BLaER1 (cell line): ENCODE data around the gene SH3BP5L.

Experiments used
- H3K27ac ChIP-seq: shearing (Covaris generic); formaldehyde crosslinking; 2 replicates; pipeline ENCODE4 v1.8.1; 2022
- H3K27me3 ChIP-seq: shearing (Covaris generic); formaldehyde crosslinking; 2 replicates; pipeline ENCODE4 v1.8.1; 2022
- H3K36me3 ChIP-seq: shearing (Covaris generic); formaldehyde crosslinking; 2 replicates; pipeline ENCODE4 v1.8.1; 2022
- H3K4me1 ChIP-seq: shearing (Covaris generic); formaldehyde crosslinking; 2 replicates; pipeline ENCODE4 v1.8.1; 2022
- H3K4me2 ChIP-seq: shearing (Covaris generic); formaldehyde crosslinking; 2 replicates; pipeline ENCODE4 v1.8.1; 2022
- H3K4me3 ChIP-seq: shearing (Covaris generic); formaldehyde crosslinking; 2 replicates; pipeline ENCODE4 v1.8.1; 2022
- H3K9ac ChIP-seq: shearing (Covaris generic); formaldehyde crosslinking; 2 replicates; pipeline ENCODE4 v1.8.1; 2022
- H3K9me3 ChIP-seq: shearing (Covaris generic); formaldehyde crosslinking; 2 replicates; pipeline ENCODE4 v1.8.1; 2022
- H4K20me1 ChIP-seq: shearing (Covaris generic); formaldehyde crosslinking; 2 replicates; pipeline ENCODE4 v1.8.1; 2022
- Cebpa-rat ChIP-seq: shearing (Covaris generic); IDR thresholded peaks from 2 replicates; pipeline ENCODE4 v1.8.1; 2022

SH3BP5L gene

DNA sequence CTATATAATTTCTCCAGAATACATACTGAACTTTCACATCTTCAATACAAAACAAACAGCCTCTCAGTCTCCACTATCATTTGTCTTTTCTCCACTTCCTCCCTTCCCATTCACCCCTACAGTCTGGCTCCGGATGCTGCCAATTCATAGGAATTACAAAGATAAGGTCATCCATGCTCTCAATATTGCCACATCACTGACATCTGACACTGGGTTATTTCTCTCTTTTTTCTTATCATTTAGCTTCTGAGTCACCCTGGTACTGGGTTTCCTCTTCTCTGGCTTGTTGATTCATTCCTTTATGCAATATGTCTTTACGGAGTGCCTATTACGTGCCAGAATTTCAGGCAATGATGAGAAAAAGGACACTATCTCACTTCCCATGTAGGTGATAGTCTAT lies 3.1 kb upstream of the SH3BP5L start:
- no peak overlapping the region for H3K9ac ChIP-seq
- H3K4me1 ChIP-seq = peaks cover 26% of the 10 kb centered on the region
- H4K20me1 ChIP-seq = peaks cover 14% of the 10 kb centered on the region
- H3K27ac ChIP-seq = no peak overlapping the region
- peaks cover 10% of the 10 kb centered on the region for H3K36me3 ChIP-seq
- H3K9me3 ChIP-seq = no peaks in the 10 kb centered on the region
- no peak overlapping the region for H3K4me3 ChIP-seq
- H3K27me3 ChIP-seq = no peaks in the 10 kb centered on the region
- no peak for TF ChIP-seq Cebpa-rat
- H3K4me2 ChIP-seq = no peak overlapping the region

DNA sequence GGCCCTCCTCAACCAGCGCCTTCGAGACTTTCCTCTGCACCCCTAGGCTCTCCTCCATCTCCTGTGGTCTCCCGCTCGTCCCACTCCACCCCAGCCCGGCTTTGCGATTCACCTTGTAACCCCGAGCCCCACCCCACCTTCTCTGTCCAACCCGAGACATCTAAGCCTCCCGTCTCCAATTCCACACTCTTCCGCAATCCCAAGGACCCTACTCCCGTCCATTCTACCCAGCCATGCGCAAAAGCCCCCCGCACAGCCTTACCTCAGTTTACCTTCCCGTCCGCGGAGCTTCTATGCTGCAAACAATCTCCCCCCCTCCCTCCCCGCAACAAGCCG lies 174 bp downstream of the SH3BP5L start:
- H3K4me1 ChIP-seq = peaks cover 59% of the 10 kb centered on the region
- H3K4me3 ChIP-seq = peak overlapping the region; percentile 88

DNA sequence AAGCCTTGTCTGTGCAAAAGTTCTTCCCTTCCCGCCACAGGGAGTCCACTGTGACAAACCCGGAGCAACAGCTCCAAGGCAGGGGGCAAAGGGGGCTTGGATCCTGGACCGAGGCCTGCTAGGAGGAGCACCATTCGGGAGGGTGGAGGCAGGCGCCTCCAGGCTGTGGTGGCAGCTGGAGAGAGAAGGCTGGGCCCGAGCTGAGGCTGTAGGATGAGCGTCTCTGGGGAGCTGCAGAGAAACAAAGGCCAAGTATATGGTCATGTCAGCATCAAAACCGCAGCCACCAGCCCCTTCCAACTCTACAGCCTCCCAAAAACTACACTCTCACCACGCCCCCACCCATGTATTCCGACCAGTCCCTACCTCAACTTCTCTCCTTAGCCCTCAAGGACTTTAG lies 579 bp downstream of the SH3BP5L start:
- H3K4me1 ChIP-seq = peaks cover 63% of the 10 kb centered on the region
- peaks cover 47% of the 10 kb centered on the region for H3K36me3 ChIP-seq
- no peak for TF ChIP-seq Cebpa-rat
- H3K4me3 ChIP-seq = peak overlapping the region; percentile 88
- peak overlapping the region; percentile 100 for H3K27ac ChIP-seq
- peak overlapping the region; percentile 94 for H3K4me2 ChIP-seq
- H3K27me3 ChIP-seq = no peaks in the 10 kb centered on the region
- H4K20me1 ChIP-seq = peaks cover 52% of the 10 kb centered on the region
- H3K9ac ChIP-seq = peak overlapping the region; percentile 98
- no peaks in the 10 kb centered on the region for H3K9me3 ChIP-seq

More for the DNA sequence above, 174 bp downstream of the SH3BP5L start:
- H3K4me2 ChIP-seq = peak overlapping the region; percentile 94
- no peak for TF ChIP-seq Cebpa-rat
- H4K20me1 ChIP-seq = peaks cover 48% of the 10 kb centered on the region
- H3K9me3 ChIP-seq = no peaks in the 10 kb centered on the region
- H3K36me3 ChIP-seq = peaks cover 43% of the 10 kb centered on the region
- peak overlapping the region; percentile 100 for H3K27ac ChIP-seq
- no peaks in the 10 kb centered on the region for H3K27me3 ChIP-seq
- H3K9ac ChIP-seq = peak overlapping the region; percentile 98

DNA sequence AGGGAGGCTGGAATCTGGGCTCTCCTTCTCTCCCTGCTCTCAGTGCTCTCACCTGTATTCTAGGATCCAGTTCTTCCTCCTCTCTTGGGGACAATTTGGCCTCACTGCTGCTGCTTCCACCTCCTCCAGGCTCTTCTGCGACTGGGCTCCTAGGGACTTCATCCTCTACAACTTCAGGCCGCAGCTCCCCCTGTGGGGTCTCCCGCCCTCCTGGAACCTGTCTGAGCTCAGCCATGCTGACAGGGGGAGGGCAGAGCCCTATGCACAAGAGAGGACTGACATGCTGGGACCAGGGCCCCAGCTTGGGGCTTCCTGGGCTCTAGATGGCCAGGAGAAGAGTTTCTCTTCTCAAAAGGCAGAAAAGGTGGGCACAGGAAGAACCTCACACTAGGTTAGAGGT lies 1.0 kb downstream of the SH3BP5L start:
- Histone ChIP-seq H3K36me3 (peaks cover 50% of the 10 kb centered on the region), H3K9me3 (no peaks in the 10 kb centered on the region), H4K20me1 (peaks cover 54% of the 10 kb centered on the region), H3K27ac (peak overlapping the region; percentile 100), H3K27me3 (no peaks in the 10 kb centered on the region), H3K4me2 (peak overlapping the region; percentile 94), H3K4me1 (peaks cover 66% of the 10 kb centered on the region), H3K4me3 (peak overlapping the region; percentile 88), H3K9ac (peak overlapping the region; percentile 98)
- TF ChIP-seq Cebpa-rat = no peak

DNA sequence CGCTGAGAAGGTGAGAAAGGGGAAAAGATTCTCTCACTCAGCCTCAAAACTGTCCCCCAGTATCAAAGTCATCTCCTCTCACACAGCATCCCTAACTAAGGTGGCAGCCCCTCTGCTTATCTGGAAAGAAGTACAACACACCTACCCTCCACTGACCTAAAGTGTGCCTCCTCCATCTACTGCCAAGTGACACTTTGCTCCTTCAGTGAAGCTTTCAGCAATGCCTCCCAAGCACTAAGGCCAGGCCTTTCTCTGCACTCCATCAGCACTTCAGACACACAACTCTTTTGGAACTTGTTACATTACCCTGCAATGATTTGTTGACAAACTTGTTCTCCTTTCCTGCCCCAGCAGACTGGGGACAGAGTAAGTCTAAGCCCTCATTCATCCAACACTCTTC lies 1.4 kb downstream of the SH3BP5L start:
- H3K27ac ChIP-seq = peak overlapping the region; percentile 100; the same call in 1 of the 2 replicates
- peaks cover 67% of the 10 kb centered on the region for H3K4me1 ChIP-seq
- no peak for TF ChIP-seq Cebpa-rat
- H3K36me3 ChIP-seq = peaks cover 53% of the 10 kb centered on the region
- H3K9me3 ChIP-seq = no peaks in the 10 kb centered on the region
- peak overlapping the region; percentile 94 for H3K4me2 ChIP-seq
- peak overlapping the region; percentile 88 for H3K4me3 ChIP-seq
- H3K9ac ChIP-seq = peak overlapping the region; percentile 98
- no peaks in the 10 kb centered on the region for H3K27me3 ChIP-seq
- peaks cover 57% of the 10 kb centered on the region for H4K20me1 ChIP-seq

DNA sequence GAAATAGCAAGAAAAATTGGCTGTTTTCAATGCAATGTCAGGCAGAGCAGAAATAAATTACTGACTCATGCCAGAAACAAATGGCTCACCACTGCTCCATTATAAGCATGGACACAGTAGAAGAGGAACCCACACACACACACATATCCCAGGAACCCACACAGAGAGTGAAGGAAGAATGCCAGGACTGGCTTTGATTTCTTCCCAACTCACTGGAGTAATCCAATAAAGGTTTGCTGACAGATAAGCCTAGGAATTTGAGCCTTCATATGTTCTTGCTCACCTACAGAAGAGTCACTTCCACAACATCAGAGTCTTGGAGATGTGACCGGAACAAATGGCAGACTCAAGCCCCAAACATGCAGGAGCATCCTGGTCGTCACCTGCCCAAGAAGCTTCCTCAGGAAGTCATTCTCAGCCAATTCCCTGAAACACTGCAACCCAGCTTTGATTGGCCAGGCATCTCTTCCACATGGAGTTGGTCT lies 2.2 kb downstream of the SH3BP5L start:
- peaks cover 75% of the 10 kb centered on the region for H3K4me1 ChIP-seq
- no peak for TF ChIP-seq Cebpa-rat
- H4K20me1 ChIP-seq = peaks cover 65% of the 10 kb centered on the region
- H3K4me3 ChIP-seq = peak overlapping the region; percentile 88
- H3K36me3 ChIP-seq = peaks cover 61% of the 10 kb centered on the region
- no peaks in the 10 kb centered on the region for H3K27me3 ChIP-seq
- peak overlapping the region; percentile 98 for H3K9ac ChIP-seq
- no peaks in the 10 kb centered on the region for H3K9me3 ChIP-seq
- H3K4me2 ChIP-seq = peak overlapping the region; percentile 94
- H3K27ac ChIP-seq = peak overlapping the region; percentile 100; the same call in 1 of the 2 replicates

DNA sequence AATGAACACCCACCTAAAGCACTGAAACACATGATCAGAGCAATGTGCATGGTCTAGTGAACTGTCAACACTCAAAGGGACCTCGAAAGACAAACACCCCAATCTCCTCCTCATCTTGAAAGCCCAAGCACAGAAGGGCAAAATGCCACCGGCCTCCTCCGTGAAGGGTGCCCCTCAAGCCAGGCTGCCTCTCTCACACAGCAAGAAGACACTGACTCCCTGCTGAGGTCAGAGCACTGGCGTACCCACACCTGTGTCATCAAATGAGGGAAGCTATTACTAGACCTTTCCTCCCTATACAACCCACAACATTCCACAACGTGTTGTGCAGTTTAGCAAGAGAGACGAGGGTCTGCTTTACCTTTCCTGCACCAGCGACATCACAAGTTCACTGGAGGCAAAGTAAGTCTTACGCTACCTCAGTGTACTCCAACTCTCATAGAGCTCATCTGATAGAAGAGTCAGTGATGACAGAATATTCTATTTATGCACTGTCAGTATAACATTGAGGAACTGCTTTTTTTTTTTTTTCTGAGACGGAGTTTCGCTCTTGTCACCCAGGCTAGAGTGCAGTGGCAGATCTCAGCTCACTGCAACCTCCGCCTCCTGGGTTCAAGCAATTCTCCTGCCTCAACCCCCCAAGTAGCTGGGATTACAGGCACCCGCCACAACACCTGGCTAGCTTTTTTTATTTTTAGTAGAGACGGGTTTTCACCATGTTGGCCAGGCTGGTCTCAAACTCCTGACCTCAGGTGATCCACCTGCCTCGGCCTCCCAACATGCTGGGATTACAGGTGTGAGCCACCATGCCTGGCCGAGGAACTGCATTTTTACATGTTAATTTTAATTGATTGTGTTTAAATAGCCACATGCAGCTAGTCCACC lies 3.3 kb downstream of the SH3BP5L start:
- Histone ChIP-seq H4K20me1 (peaks cover 75% of the 10 kb centered on the region), H3K27ac (no peak overlapping the region), H3K9ac (peak overlapping the region; percentile 98; the same call in 1 of the 2 replicates), H3K4me1 (peaks cover 79% of the 10 kb centered on the region), H3K4me3 (no peak overlapping the region), H3K4me2 (peak overlapping the region; percentile 94), H3K9me3 (no peaks in the 10 kb centered on the region), H3K36me3 (peaks cover 73% of the 10 kb centered on the region), H3K27me3 (no peaks in the 10 kb centered on the region)
- no peak for TF ChIP-seq Cebpa-rat

DNA sequence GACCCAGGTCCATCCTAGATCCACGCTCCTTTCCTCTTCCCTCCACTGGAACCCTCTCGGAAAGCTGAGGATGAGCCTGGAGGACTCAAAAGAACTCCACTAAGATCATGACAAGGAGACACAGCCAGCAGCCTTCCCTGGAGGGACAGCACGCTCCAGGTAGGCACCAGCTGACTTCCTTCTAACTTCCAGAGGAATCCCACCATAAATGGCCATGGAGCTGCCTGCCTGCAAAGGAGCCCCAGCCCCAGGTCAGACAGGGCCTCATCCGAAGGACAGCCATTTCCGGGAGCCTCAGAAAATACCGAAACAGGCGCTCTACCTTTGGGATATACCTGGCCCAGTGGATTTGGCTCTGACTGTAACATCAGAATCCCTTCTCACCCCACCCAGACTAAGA lies 4.1 kb downstream of the SH3BP5L start:
- Histone ChIP-seq H3K4me3 (no peak overlapping the region), H3K27me3 (no peaks in the 10 kb centered on the region), H3K9me3 (no peaks in the 10 kb centered on the region), H3K9ac (peak overlapping the region; percentile 31; the same call in 1 of the 2 replicates), H3K4me2 (peak overlapping the region; percentile 94), H3K27ac (no peak overlapping the region), H3K4me1 (peaks cover 72% of the 10 kb centered on the region), H4K20me1 (peaks cover 75% of the 10 kb centered on the region), H3K36me3 (peaks cover 80% of the 10 kb centered on the region)
- TF ChIP-seq Cebpa-rat = no peak

DNA sequence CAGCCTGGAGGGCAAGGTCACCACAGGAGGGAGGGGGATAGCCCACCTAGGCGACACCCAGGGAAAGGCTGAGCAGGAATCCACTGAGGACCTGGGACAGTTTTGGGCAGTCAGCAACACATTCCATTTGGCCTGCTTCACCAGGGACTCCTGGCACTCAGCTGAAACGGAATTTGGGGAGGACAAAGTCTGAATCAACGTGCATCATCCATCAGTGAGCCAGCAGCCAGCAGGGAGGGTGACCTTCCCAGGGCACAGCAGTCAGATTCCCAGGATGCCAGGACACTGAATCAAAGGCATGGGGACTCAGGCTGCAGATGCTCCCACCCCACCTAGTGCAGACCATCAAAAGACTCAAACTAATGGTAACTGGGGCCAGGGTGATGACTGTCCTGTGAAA lies 4.6 kb downstream of the SH3BP5L start:
- H3K4me1 ChIP-seq = peaks cover 76% of the 10 kb centered on the region
- no peak overlapping the region for H3K4me3 ChIP-seq
- H3K27me3 ChIP-seq = no peaks in the 10 kb centered on the region
- no peaks in the 10 kb centered on the region for H3K9me3 ChIP-seq
- H3K9ac ChIP-seq = 0 out of 2 replicates have a peak overlapping the region, but pooled peaks have one; percentile 31
- peak overlapping the region; percentile 94 for H3K4me2 ChIP-seq
- H4K20me1 ChIP-seq = peaks cover 75% of the 10 kb centered on the region
- H3K36me3 ChIP-seq = peaks cover 85% of the 10 kb centered on the region
- TF ChIP-seq Cebpa-rat = no peak
- no peak overlapping the region for H3K27ac ChIP-seq

DNA sequence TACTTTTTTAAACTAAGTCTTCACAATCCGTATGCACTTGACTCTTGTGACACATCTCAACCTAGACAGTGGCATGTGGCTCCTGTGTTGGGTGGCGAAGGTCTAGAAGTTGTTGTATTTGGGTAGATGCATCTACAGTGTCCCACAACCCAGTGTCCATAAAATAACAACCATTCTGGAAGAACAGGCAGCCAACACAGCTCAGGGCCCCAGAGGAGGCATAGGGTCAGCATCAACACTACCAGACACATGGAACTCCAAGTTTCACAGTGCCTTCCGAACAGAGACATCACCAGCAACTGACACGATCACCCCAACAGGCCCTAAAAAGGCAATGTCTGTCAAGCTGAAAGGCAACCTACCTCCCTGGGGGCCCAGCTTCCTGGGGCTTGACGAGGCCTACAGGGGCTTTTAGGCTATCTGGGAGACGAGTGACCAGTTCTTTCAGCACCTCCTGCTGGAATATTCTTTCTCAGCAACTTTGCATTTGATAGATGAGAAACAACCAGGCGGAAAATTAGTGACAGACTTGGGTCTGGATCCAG lies 5.6 kb downstream of the SH3BP5L start:
- Histone ChIP-seq H3K4me3 (no peak overlapping the region), H3K4me2 (peak overlapping the region; percentile 94), H3K27me3 (no peaks in the 10 kb centered on the region), H3K9ac (peak overlapping the region; percentile 54; the same call in 1 of the 2 replicates), H3K9me3 (no peaks in the 10 kb centered on the region), H3K4me1 (peaks cover 78% of the 10 kb centered on the region), H3K27ac (no peak overlapping the region), H3K36me3 (peaks cover 95% of the 10 kb centered on the region), H4K20me1 (peaks cover 74% of the 10 kb centered on the region)
- no peak for TF ChIP-seq Cebpa-rat
